C4-2B (cell line): Measurements from ENCODE around the gene USB1.

Experiments used
- H3K27ac ChIP-seq: fragments of 450-650 bp; 2 replicates; pipeline ENCODE4 v1.5.1; 2017
- CTCF ChIP-seq: fragments of 450-650 bp; conservative IDR thresholded peaks from 2 replicates; pipeline ENCODE4 v1.5.1; 2017; ENCODE audit warnings: mild to moderate bottlenecking
- ZFX ChIP-seq: fragments of 450-650 bp; IDR thresholded peaks from 2 replicates; pipeline ENCODE4 v1.6.1; 2017

USB1 gene

GRCh38 chr16:57981636-57982035, 19.6 kb upstream of the USB1 start:
- TF ChIP-seq ZFX (no peak), CTCF (no peak)
- no peak overlapping the region for H3K27ac ChIP-seq

- no peak overlapping the region for H3K27ac ChIP-seq
- no peak for TF ChIP-seq ZFX
- TF ChIP-seq CTCF = no peak
Measured at GRCh38 chr16:57982385-57982784, 18.8 kb upstream of the USB1 start.

GRCh38 chr16:57984443-57985203, 16.6 kb upstream of the USB1 start:
- TF ChIP-seq CTCF = no peak
- TF ChIP-seq ZFX = no peak
- H3K27ac ChIP-seq = no peak overlapping the region

- H3K27ac ChIP-seq = no peak overlapping the region
- TF ChIP-seq CTCF = no peak
- TF ChIP-seq ZFX = no peak
Measured at GRCh38 chr16:57985204-57986181, 15.7 kb upstream of the USB1 start.

GRCh38 chr16:57986196-57986595, 15.0 kb upstream of the USB1 start:
- no peak overlapping the region for H3K27ac ChIP-seq
- TF ChIP-seq ZFX (no peak), CTCF (no peak)

GRCh38 chr16:57987441-57988177, 13.6 kb upstream of the USB1 start:
- TF ChIP-seq CTCF (no peak), ZFX (no peak)
- no peak overlapping the region for H3K27ac ChIP-seq
